NCI-H524 treated with DMSO at 0.1 percent for 48 hours (cell line): ENCODE measurements around the gene RAP1GAP.

Experiments used
- DNase-seq: peaks from one replicate; lab custom pipeline; 2025; lab: John Stamatoyannopoulos, UW

RAP1GAP gene

DNA sequence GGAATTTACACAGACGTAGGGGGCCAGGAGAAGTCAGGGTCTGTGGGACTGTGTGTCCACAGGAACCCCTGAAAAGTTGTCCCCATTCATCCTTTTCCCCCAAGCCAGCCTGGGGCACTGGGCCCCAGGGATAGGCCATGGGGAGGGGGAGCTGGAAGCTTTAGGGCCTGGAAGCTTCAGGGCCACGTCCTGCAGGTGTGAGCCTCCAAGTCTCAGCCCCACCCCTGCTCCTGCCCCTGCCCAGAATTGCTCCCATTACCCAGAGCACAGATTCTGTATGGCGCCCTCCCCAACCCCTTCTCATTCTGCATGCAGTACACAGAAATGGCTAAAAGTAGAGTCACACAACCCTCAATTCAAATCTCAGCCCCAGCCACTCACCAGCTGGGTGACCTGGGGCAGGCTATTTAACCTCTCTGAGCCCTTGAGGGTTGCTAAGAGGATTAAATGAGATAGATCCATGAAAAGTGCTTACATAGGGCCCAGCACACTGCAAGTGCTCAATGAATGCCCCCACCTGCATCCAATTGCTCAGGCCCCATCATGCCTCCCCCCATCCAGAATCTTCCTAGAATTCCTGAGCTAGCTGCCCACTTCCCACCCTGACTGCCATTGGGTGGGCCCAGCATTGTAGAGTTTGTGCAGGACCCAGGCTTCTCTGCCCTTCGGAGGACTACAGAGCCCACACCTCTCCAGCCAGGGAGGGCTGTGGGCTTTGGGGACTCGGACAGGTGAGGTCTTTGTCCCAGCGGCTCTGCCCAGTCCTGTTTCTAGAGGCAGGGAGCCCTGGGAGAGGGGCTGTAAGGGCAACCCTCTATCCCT is 6.5 kb downstream of the RAP1GAP start:
- no peak for DNase-seq

DNA sequence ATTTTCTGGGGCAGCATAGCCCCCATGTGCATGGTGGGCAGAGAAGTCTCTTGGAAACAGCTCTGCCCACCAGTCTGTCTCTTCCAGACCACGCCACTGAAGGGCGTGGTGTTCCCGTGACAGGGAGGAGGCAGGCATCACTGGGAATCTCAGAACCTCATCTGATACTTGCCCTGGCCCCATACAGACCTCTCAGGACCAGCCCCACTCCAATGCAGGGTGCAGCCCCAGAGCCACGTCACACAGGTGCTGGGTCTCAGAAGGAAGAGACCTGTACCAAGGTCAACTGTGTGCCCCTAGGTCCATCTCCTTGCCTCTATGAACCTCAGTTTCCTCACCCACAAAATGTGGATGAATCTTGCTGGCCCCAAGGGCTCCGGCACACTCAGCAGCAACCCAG is 7.3 kb downstream of the RAP1GAP start:
- DNase-seq: no peak

DNA sequence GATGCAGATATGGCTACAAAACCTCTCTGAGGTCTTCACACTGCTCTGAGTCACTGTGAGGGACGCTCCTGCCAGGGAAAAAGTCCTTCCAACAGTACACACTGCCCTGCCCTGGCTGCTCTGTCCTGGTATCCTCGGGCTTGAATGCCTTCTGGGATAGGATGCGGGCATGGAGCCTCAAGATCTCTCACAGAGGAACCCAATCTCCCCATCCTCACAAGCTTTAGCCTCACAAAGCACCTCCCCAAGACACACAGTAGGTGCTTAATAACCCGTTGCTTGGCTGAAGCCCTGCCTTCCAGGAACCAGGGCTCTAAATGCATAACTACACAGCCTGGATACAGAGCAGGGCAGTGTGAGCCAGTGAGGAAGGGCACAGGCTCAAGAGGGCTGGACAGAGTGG is 9.2 kb downstream of the RAP1GAP start:
- no peak for DNase-seq

DNA sequence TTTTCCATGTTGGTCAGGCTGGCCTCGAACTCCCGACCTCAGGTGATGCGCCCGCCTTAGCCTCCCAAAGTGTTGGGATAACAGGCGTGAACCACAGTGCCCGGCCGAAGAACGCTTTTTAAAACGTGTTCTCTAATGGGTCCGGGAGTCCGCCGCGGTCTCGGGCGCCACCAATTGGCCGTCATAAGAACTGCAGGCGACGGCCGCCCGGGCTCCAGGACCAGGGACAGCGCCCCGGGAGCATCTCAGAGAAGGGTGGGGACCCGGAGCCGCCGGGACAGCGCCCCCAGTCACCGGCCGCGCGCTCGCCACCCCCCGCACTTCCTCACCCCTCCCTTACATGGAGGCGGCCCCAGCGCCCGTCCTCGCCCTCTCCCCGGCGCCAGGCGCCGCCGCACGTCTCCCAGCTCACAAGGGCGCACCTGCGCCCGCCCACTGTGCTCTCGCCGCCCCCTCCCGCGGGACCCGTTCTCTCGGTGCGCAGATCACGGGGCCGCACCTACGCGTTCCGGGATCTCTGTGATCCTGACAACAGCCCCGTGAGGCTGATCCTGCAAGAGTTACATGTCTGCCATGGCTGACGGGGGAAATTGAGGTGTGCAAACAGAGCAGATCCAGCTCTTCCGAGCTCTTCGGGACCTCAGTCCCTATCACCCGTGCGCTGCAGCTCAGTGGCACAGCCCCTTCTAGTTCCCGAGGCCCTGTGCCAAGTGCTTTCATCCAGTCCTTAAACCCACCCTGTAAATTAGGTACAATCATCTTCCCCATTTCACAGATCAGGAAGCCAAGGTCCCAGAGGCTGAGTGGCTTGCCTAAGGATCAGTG is 9.8 kb downstream of the RAP1GAP start:
- DNase-seq: no peak

DNA sequence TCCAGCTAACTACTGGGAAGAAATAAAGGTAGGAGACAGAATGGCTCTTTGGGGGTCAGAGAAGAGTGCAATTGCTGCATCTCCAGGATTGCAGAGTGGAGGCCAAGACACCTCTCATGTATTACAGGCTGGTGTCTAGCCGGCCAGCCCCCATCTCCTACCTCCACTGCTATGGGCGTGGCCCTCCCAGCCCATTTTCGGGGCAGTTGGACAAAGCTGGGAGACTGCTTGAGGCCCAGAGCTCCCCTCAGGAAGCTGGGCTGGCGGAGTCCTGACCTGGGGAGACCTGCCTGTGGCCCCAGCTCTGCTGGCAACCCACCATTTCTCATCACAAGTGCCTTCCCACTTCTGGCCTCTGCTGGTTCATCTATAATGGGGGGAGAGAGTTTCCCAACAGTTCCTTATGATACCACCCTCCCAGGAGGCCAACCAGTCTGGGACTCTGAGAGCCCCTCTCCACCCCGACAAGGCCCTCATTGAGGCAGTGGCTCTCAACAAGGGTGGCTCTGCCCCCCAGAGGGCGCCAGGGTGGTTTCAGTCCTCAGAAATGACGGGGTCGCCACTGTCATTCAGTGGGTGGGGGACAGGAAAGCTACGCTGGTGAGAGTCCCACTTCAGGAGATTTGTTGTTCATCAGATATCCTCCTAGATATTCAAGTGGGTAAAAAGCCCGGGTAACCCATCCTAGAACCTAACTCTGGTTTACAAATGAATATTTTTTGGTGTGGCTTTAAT is 11.5 kb downstream of the RAP1GAP start:
- no peak for DNase-seq

DNA sequence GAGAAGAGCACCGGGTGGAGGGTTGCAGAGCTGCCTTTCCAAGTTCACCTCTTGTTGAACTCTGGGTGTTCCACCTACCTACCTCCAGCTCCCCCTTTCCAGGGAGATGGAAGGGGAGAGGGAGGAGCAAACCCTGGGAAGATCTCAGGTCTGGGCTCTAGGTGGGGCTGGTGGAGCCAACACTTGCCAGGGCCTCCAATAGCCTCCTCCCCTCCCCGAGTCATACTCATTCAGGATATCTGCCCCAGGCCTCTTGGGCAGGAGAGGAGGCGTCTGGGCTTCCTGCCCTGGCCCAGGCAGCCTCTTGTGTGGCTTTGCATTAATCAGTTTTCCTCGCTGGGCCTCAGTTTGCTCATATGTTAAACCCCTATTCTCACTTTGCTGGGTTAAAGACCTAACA is 13.4 kb downstream of the RAP1GAP start:
- no peak for DNase-seq

DNA sequence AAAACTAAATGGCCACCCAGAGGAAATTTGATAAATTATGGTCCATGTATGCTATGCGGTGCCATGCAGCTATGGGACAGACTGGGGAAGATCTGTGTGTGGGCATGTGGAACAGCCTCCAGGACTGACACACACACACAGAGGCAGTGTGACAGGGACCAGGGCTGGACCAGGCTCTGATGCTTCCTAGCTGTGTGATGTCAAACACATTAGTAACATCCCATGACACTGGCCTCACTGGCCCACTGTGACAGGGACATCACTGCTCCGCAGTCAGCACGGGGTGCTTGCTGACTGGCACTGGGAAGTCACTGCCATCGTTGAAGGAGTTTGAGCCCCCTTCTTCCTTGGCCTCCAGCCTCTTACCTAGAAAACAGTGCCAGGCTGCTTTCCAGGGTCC is 13.9 kb downstream of the RAP1GAP start:
- no peak for DNase-seq

DNA sequence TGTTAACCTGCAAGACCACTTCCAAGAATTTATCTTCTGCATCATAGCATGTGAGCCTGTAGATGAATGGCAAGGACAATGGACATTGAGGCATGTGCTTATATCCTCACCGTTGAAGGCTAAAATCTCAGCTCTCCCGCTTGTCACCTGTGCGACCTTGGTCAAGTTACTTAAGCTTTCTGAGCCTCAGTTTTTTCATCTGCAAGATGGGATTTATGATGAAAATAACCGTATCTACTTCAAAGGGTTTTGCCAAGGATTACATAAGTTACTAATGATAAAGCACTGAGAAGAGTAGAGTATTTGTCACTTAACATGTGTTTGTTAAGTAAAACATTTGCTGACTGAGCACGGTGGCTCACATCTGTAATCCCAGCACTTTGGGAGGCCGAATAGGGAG is 14.9 kb downstream of the RAP1GAP start:
- DNase-seq: no peak

DNA sequence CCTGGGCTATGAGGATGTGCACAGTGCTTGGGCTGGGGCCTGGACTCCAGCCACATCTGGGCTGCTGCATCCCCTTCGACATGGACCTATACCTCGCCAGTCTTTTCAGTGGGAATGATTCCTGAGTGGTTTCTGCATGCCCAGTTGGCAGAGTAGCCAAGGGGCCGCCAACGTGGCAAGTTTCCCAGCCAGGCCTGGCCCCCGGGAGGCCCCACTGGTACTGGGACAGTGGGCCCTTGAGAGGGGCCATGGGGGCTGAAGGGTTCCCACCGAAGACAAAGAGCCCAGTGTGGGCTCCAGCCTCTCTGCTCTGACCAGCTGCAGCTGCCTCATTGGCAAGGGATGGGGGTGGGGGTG is 15.4 kb downstream of the RAP1GAP start:
- DNase-seq: no peak

DNA sequence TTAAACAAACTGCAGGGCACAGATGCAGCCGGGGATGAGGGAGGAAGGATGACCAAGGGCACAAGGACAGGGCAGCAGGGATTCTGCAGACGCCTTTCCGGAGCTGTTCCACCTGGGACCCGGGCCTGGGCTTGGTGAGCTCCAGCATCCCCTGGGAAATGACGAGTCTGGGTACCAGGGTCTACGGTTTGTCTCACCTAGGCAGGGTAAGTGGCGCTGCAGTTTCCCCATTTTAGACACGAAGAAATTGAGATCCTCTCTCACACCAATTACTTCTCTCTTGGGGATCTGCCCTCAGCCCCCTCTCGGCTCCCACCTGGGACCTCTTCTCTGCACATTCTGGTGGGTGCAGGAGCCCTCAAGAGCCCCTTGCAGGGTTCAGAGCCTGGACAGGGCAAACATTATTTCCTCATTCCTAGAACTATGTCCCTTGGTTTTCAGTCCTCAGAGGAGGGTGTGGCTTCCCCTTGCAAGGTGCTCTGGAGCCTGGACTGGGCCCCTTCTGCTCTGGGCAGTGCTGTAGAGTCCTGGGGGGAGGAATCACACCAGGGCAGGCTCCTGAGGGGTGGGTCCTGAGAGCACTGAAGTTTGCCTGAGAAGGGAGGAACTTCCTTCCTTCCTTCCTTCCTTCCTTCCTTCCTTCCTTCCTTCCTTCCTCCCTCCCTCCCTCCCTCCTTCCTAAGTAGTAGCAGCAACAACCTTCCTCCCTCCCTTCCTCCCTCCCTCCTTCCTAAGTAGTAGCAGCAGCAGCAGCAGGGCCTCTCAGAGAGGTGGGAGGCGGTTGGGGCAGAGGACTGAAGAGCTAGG is 16.0 kb downstream of the RAP1GAP start:
- no peak for DNase-seq

DNA sequence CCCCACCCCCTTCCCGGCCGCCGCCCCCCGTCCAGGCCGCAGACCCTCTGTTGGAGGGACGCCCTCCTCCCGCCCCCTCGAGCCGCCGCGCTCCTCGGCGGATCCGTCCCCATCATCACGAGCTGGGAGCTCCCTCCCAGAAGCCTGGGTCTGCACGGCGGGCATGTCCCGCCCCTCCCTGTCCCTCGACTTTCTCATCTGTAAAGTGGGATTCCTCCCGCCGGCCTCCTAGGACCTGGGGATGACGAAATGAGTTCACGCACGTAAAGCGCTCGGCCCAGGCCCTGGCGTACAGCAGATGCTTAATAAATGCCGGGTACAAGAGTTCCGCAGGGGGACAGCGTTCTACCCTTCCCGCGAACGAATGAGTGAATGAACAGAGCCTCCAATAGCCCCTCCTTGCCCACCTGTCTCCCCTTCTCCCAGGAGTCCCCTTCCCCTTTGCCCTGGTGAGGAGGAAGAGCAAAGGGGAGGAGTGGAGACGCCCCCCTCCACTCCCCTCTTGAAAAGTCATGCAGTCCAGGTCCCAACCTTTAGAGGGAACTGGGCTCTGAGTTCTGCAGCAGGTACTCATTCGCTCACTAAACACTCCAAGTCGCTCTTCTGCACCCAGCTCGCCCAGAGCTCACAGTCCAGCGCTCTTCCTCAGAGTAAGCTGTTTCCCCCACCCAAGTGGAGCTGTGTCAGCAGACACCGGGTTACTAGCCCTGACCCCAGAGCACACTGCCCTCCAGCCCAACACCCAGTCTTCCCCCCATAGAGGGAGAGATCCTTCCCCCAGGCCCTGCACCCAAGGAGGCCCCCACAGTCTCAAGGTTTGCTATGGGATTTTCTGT is 16.8 kb downstream of the RAP1GAP start:
- DNase-seq: no peak

DNA sequence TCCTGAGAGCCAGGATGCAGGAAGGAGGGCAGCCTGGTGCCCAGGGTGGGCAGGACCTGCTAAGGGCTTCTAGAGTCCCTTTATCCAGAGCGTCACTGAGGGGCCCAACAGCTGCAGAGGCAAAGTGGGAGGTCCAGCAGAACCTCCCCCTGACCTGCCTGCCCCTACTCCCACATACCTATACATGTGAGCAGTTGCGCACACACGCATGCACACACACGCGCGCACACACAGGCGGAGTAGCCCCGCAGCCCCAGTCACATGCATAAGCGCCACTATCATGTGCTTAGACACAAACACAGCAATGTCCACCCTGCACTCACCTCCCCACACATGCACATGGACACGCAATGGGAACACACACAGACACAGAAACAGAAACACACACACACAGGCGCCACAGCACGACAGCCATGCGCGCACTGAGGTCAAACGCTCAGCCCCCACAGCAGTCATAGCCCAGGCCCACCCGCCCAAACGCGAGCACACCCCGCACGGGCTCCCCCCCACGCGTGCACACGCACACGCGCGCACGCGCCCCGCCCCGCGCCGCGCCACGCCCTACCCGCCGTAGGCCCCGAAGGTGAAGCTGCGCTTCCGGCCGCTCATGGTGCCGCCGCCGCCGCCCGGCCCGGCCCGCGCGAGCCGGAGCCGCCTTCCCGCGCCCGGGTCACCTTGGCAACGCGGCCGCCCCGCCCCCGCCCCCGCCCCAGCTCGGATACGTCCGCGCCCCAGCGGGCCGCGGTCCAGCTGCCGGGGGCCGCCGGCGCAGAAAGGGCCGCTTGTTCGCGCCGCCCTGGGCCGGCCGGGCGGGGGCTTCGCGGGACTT is 17.7 kb downstream of the RAP1GAP start:
- no peak for DNase-seq

DNA sequence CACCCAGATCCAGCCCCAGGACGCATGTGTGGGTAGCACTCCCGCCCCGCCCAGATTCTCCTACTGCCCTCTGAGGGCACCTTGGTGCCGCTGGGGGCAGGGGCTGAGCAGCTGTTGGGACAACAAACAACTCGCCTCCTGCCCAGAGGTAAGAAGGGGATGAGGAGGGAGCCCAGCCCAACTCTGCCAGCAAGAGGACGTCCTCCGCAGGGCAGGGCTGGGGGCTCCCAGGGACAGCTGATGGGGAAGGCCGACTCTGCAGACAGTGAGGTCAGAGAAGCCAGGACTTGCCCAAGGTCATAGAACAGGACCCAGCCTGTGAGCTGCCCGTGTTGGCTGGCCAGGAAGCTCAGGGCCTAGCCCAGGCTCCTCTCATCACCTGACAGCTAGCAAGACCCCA is 18.8 kb downstream of the RAP1GAP start:
- no peak for DNase-seq

DNA sequence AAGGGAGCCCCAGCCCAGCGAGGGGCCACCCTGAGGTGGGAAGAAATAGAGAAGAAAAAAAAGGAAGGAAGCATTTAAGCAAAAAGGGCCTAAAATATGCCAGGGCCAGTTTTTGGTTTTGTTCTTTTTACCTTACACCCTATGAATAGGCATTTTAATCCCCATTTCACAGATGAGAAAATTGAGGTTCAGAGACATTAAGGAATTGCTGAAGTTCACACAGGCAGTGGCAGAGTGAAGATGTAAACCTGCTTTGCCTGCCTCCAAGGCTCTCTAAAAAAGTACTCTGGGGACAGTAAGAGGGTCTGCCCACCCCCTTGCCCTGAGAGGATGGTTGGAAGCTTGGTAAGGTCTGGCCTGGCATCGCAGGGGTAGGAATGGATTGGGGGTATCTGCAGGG is 19.8 kb downstream of the RAP1GAP start:
- no peak for DNase-seq

DNA sequence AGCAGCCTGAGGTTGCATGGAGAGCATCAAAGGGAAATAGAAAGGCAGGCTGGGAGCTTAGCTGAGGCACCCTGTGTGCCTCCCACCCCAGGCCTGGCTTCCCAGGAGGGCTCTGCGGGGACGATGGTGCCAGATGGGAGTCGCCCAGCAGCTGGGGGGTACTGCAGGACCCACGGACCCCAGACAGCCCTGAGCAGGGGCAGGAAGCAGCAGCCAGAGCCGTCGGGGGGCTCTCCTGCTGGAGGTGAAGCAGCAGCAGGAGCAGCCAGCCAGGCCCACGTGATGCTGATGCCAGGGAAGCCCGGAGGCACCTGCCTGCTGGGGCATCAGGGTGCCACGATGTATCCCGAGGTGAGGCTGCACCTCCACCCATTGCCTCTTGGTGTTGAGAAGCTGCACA is 20.4 kb downstream of the RAP1GAP start:
- DNase-seq: no peak

DNA sequence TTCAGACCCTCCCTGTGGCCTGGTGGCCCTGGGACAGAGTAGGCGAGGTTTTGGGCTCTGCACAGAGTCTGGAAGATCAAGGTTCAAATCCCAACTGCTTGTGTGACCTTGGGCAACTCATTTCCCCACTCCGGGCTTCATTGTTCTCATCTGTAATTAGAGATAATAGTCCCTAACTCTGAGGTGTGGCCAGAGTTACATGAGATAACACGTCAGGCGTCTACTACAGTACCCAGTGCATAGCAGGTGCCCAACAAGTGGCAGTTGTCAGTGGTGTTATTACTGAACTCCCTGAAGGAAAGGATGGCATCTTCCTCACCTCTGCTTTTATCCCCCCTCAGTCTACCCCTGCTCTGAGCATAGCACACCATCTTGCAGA is 20.8 kb downstream of the RAP1GAP start:
- no peak for DNase-seq

DNA sequence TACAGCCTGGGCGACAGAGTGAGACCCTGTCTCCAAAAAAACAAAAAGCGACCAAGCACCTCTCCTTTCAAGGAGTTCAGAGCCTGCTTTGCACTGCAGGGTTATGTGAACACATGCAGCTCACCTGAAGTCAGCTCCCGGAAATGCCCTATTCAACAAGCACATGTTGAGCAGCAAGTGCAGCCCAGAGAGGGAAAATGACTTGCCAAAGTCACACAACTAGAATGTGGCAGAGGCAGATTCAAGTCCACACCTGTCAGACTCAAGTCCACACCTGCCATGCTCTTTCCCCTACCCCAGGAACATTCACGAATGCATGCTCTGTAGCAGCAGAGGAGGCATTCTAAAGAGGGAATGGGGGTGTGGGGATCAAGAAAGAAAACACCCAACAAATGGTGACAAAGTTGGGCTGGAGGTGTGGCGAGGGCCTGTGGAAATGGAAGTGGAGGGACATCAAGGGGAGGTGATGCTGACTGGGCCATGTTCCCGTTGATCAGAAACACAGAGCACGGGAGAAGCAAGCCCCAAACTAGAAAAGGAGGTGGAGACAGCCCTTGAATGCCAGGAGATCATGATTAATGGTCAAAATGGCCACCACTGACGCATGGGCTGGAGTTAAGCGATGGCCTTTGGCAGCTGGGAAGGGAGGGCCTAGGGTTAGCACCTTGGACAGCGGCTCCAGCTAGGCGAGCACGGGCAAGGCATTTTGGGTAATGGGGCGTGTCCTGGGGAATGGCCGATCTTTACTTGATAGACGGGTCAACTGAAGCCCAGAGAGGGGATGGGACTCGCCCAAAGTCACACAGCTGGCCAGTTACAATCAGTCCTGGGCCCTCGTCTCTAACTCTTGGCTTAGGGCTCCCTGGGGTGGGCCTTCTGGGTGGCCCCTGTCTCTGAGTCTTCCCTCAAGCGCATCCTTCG is 21.5 kb downstream of the RAP1GAP start:
- DNase-seq: no peak

DNA sequence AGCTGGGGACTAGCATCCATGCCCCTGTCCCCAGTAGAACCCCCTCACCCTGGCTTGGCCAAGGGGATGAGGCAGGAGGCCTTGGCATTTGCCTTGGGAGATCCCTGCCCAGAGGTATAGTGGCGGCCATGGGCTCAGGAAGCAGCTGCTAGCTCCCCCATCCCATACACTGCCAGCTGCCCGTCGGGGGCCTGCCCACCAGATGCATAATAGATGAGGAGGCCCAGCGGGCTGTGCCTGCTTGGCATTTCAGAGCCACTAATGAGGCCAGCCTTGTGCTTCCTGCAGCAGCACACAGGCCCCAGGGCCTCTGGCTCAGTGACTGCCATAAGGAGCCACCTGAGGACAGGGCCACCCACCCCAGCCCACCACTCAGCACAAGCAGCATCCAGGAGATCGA is 23.6 kb downstream of the RAP1GAP start:
- no peak for DNase-seq

DNA sequence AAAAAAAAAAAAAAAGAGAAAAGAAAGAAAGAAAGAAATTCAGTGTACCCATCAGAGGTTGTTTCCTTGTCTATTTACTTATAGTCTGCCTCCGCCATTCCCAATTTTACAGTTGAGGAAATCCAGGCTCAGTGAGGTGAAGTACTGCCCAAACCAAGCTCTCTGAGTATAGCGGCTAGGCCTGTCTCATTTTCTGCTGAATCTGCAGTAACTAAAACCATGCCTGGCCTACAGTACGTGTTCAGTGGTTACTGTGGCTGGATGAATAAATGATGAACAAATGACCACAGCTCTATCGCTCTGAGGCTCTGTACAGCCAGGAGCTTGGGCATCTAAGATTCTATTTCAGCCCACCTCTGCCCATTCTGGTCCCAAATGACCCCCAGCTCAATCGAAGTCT is 24.3 kb downstream of the RAP1GAP start:
- DNase-seq: no peak
